H9 (cell line): Measurements from ENCODE around the gene LARGE1. TPM values are rescaled to one million over a fixed set of nuclear protein-coding genes. Genes with fewer than 3 reads are reported as not detected.
A peak's percentile ranks its signal among the peaks of the same experiment; 100 is the strongest.

ENCODE experiments used
- DNase-seq: peaks from one replicate; pipeline ENCODE4 v3.0.0-alpha.2; 2017
- H2AFZ ChIP-seq: one replicate; pipeline ENCODE4 v1.6.1; 2013; ENCODE audit warnings: mild to moderate bottlenecking, low read length, control low read depth, moderate library complexity
- H2AK5ac ChIP-seq: 2 replicates; pipeline ENCODE4 v1.6.1; 2013; ENCODE audit warnings: low read length, control low read depth, mixed read lengths; ENCODE audit not compliant: insufficient read length
- H2BK120ac ChIP-seq: one replicate; pipeline ENCODE4 v1.6.1; 2013; ENCODE audit warnings: low read depth, mild to moderate bottlenecking, low read length, control low read depth, inconsistent platforms; ENCODE audit not compliant: poor library complexity, severe bottlenecking
- H2BK12ac ChIP-seq: 2 replicates; pipeline ENCODE4 v1.6.1; 2013; ENCODE audit warnings: low read length, control low read depth, mixed read lengths, low read depth; ENCODE audit not compliant: insufficient read length
- H2BK15ac ChIP-seq: 2 replicates; pipeline ENCODE4 v1.6.1; 2013; ENCODE audit warnings: low read depth, low read length, control low read depth
- H2BK20ac ChIP-seq: one replicate; pipeline ENCODE4 v1.6.1; 2013; ENCODE audit warnings: low read depth, mild to moderate bottlenecking, low read length, control low read depth, inconsistent platforms; ENCODE audit not compliant: poor library complexity, severe bottlenecking
- H2BK5ac ChIP-seq: 2 replicates; pipeline ENCODE4 v1.6.1; 2013; ENCODE audit warnings: low read length, control low read depth, mixed read lengths; ENCODE audit not compliant: insufficient read length
- H3K14ac ChIP-seq: 2 replicates; pipeline ENCODE4 v1.6.1; 2013; ENCODE audit warnings: low read length, control low read depth; ENCODE audit not compliant: insufficient read depth
- H3K18ac ChIP-seq: 2 replicates; pipeline ENCODE4 v1.6.1; 2013; ENCODE audit warnings: low read depth, mild to moderate bottlenecking, mixed read lengths, low read length, control low read depth; ENCODE audit not compliant: insufficient read length
- H3K23ac ChIP-seq: 2 replicates; pipeline ENCODE4 v1.6.1; 2013; ENCODE audit warnings: low read length, control low read depth, mixed read lengths, low read depth; ENCODE audit not compliant: insufficient read length
- H3K23me2 ChIP-seq: 2 replicates; pipeline ENCODE4 v1.6.1; 2013; ENCODE audit warnings: low read depth, mild to moderate bottlenecking, mixed read lengths, low read length, control low read depth; ENCODE audit not compliant: insufficient read length, poor library complexity, severe bottlenecking
- H3K27ac ChIP-seq: 2 replicates; pipeline ENCODE4 v1.5.1; 2013; ENCODE audit warnings: low read length, control low read depth, mixed read lengths, low read depth; ENCODE audit not compliant: insufficient read length
- H3K27me3 ChIP-seq: 2 replicates; pipeline ENCODE4 v1.6.1; 2013; ENCODE audit warnings: low read length, control low read depth, inconsistent platforms; ENCODE audit not compliant: insufficient read depth
- H3K4ac ChIP-seq: 2 replicates; pipeline ENCODE4 v1.6.1; 2013; ENCODE audit warnings: low read depth, mild to moderate bottlenecking, control low read depth, inconsistent platforms, low read length, moderate library complexity
- H3K4me1 ChIP-seq: 2 replicates; pipeline ENCODE4 v1.6.1; 2013; ENCODE audit warnings: low read length, control low read depth, inconsistent platforms; ENCODE audit not compliant: insufficient read depth
- H3K4me2 ChIP-seq: 2 replicates; pipeline ENCODE4 v1.6.1; 2013; ENCODE audit warnings: low read length, control low read depth, mixed read lengths; ENCODE audit not compliant: insufficient read length, insufficient read depth
- H3K56ac ChIP-seq: 2 replicates; pipeline ENCODE4 v1.6.1; 2013; ENCODE audit warnings: low read depth, mild to moderate bottlenecking, mixed read lengths, low read length, control low read depth; ENCODE audit not compliant: insufficient read length
- H3K79me1 ChIP-seq: 2 replicates; pipeline ENCODE4 v1.6.1; 2013; ENCODE audit warnings: low read depth, mild to moderate bottlenecking, moderate library complexity, low read length, control low read depth, inconsistent platforms; ENCODE audit not compliant: insufficient read depth, poor library complexity, severe bottlenecking
- H3K79me2 ChIP-seq: 2 replicates; pipeline ENCODE4 v1.6.1; 2013; ENCODE audit warnings: low read length, control low read depth, inconsistent platforms; ENCODE audit not compliant: insufficient read depth
- H3K9ac ChIP-seq: 2 replicates; pipeline ENCODE4 v1.6.1; 2013; ENCODE audit warnings: low read length, control low read depth, mixed read lengths; ENCODE audit not compliant: insufficient read length; ENCODE audit errors: extremely low read depth
- H3K9me3 ChIP-seq: one replicate; pipeline ENCODE4 v1.6.1; 2013; ENCODE audit warnings: low read depth, low read length, inconsistent platforms; ENCODE audit not compliant: control insufficient read depth
- H3T11ph ChIP-seq: one replicate; pipeline ENCODE4 v1.6.1; 2013; ENCODE audit warnings: mild to moderate bottlenecking, low read length, control low read depth, inconsistent platforms
- H4K20me1 ChIP-seq: one replicate; pipeline ENCODE4 v1.6.1; 2013; ENCODE audit not compliant: control insufficient read depth, insufficient read length, insufficient read depth
- H4K5ac ChIP-seq: 2 replicates; pipeline ENCODE4 v1.6.1; 2013; ENCODE audit warnings: low read depth, mild to moderate bottlenecking, mixed read lengths, low read length, control low read depth; ENCODE audit not compliant: insufficient read length
- H4K8ac ChIP-seq: replicated peaks from 2 replicates; pipeline ENCODE4 v1.6.1; 2013; ENCODE audit warnings: low read length, control low read depth, mixed read lengths, low read depth; ENCODE audit not compliant: insufficient read length
- H4K91ac ChIP-seq: 2 replicates; pipeline ENCODE4 v1.6.1; 2013; ENCODE audit warnings: low read depth, mild to moderate bottlenecking, moderate library complexity, mixed read lengths, low read length, control low read depth; ENCODE audit not compliant: insufficient read length
- H3K27ac Mint-ChIP-seq, 3 experiments: 2 replicates in 2 of 3; 3 replicates in 1 of 3; pipeline ENCODE4 v1.8.0; 2020 to 2021; ENCODE audit warnings: mixed read lengths in 3 of 3, mild to moderate bottlenecking in 1 of 3, moderate library complexity in 1 of 3
- H3K27me3 Mint-ChIP-seq: 2 replicates; pipeline ENCODE4 v1.8.0; 2021; ENCODE audit warnings: low read depth, mild to moderate bottlenecking, moderate library complexity, mixed read lengths
- H3K36me3 Mint-ChIP-seq, 3 experiments: 2 replicates in 2 of 3; 3 replicates in 1 of 3; pipeline ENCODE4 v1.8.0; 2020 to 2021; ENCODE audit warnings: low read depth in 3 of 3, mixed read lengths in 3 of 3; ENCODE audit not compliant: insufficient read depth in 1 of 3
- H3K4me1 Mint-ChIP-seq, 2 experiments: 2 replicates each; pipeline ENCODE4 v1.8.0; 2020; ENCODE audit warnings: mixed read lengths in 2 of 2
- H3K4me3 Mint-ChIP-seq, 2 experiments: 2 replicates in 1 of 2; 3 replicates in 1 of 2; pipeline ENCODE4 v1.8.0; 2020 to 2021; ENCODE audit warnings: mild to moderate bottlenecking in 2 of 2, mixed read lengths in 2 of 2, moderate library complexity in 1 of 2
- H3K9me3 Mint-ChIP-seq, 2 experiments: 2 replicates in 1 of 2; 3 replicates in 1 of 2; pipeline ENCODE4 v1.8.0; 2020; ENCODE audit warnings: mild to moderate bottlenecking in 2 of 2, mixed read lengths in 2 of 2, moderate library complexity in 1 of 2
- WGBS: extraction: QIAGEN DNeasy Blood & Tissue Kit; methylation state at CpG from one replicate; pipeline ENCODE4 v1.1.7; 2013; ENCODE audit warnings: missing lambda C conversion rate, low lambda C conversion rate, mixed read lengths; ENCODE audit not compliant: insufficient read length; ENCODE audit errors: extremely low coverage; 5-methylcytosine and 5-hydroxymethylcytosine counted together
- total RNA-seq: library from RNA; stranded (reverse); gene quantifications from 2 replicates; pipeline ENCODE4 v1.2.1, GENCODE V29; 2021
- TF ChIP-seq, protein P1 (sequence below): fragments of 200-600 bp; sonication (generic); conservative IDR thresholded peaks from 3 replicates; pipeline ENCODE4 v1.8.0; 2021; ENCODE audit warnings: antibody characterized with exemption, mild to moderate bottlenecking

LARGE1 gene
- total RNA-seq, 1 experiment from 2014 or later = 43.5 TPM

DNA sequence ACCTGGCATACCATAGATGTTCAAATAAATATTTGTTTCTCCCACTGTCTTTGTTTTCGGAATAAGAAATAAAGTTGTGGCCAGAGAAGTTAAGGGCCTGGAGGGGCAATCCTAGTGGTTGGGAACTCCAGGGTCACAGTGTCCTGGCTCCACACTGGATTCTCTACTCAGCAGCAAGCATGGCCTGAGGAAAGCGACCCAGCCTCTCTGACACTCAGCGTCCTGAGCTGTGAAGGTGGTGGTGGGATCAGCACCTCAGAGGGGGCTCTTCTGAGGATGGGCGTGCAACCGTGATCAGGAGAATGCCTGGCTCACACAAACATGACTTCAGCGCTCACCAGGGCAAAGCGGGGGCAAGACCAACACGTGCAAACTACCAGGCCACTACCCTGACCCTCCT is 59.9 kb downstream of the LARGE1 start:
- Histone ChIP-seq H3K79me2 (peaks cover 47% of the 10 kb centered on the region; the same call in 1 of the 2 replicates), H3K23ac (no peak overlapping the region), H2BK5ac (no peak overlapping the region), H4K20me1 (no peaks in the 10 kb centered on the region), H4K91ac (no peak overlapping the region), H3K27ac (no peak overlapping the region), H3K79me1 (peaks cover 15% of the 10 kb centered on the region), H3K14ac (peak overlapping the region; percentile 44; the same call in 1 of the 2 replicates), H2BK20ac (no peak overlapping the region), H3K4me1 (peaks cover 2% of the 10 kb centered on the region), H2AFZ (no peak overlapping the region), H3K9me3 (no peaks in the 10 kb centered on the region), H3K4me2 (no peak overlapping the region), H2AK5ac (no peak overlapping the region), H4K5ac (no peak overlapping the region), H3K23me2 (no peaks in the 10 kb centered on the region), H4K8ac (no peak overlapping the region), H3K27me3 (no peaks in the 10 kb centered on the region), H3K4ac (no peak overlapping the region), H3T11ph (no peak overlapping the region), H3K56ac (no peak overlapping the region), H3K18ac (peak overlapping the region; percentile 46), H2BK15ac (no peak overlapping the region), H2BK12ac (no peak overlapping the region), H3K9ac (no peak overlapping the region), H2BK120ac (no peak overlapping the region)
- H3K4me3 Mint-ChIP-seq = no peak overlapping the region
- H3K27ac Mint-ChIP-seq = peak overlapping the region in 2 of 3 experiments; percentile 39 to 84; a peak in 2 of 7 replicates
- TF ChIP-seq, protein P1, sequence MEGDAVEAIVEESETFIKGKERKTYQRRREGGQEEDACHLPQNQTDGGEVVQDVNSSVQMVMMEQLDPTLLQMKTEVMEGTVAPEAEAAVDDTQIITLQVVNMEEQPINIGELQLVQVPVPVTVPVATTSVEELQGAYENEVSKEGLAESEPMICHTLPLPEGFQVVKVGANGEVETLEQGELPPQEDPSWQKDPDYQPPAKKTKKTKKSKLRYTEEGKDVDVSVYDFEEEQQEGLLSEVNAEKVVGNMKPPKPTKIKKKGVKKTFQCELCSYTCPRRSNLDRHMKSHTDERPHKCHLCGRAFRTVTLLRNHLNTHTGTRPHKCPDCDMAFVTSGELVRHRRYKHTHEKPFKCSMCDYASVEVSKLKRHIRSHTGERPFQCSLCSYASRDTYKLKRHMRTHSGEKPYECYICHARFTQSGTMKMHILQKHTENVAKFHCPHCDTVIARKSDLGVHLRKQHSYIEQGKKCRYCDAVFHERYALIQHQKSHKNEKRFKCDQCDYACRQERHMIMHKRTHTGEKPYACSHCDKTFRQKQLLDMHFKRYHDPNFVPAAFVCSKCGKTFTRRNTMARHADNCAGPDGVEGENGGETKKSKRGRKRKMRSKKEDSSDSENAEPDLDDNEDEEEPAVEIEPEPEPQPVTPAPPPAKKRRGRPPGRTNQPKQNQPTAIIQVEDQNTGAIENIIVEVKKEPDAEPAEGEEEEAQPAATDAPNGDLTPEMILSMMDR = no peak
- no CpG with 5 or more reads among the region's 8 CpGs for WGBS
- H3K27me3 Mint-ChIP-seq = no peaks in the 10 kb centered on the region; the same call in 1 of the 2 replicates
- no peaks in the 10 kb centered on the region for H3K9me3 Mint-ChIP-seq
- H3K4me1 Mint-ChIP-seq = peaks cover 34 to 42% of the 10 kb centered on the region in 2 experiments
- no peak for DNase-seq
- peaks cover 6 to 9% (median 8%) of the 10 kb centered on the region in 3 experiments; a peak in 4 of 7 replicates for H3K36me3 Mint-ChIP-seq
